Ishikawa (cell line): Measurements from ENCODE around the gene FLYWCH1.

Experiments
- CEBPB ChIP-seq: IDR thresholded peaks from 2 replicates; pipeline ENCODE4 v1.6.1; 2012
- EGR1 ChIP-seq: IDR thresholded peaks from 2 replicates; pipeline ENCODE4 v1.6.1; 2012
- EP300 ChIP-seq: IDR thresholded peaks from 2 replicates; pipeline ENCODE4 v1.6.1; 2012; ENCODE audit warnings: borderline replicate concordance
- FOXM1 ChIP-seq: IDR thresholded peaks from 2 replicates; pipeline ENCODE4 v1.6.1; 2012; ENCODE audit warnings: low read depth, borderline replicate concordance
- NFIC ChIP-seq: IDR thresholded peaks from 2 replicates; pipeline ENCODE4 v1.6.1; 2012
- RAD21 ChIP-seq: IDR thresholded peaks from 2 replicates; pipeline ENCODE4 v1.6.1; 2012; ENCODE audit warnings: low read depth
- REST ChIP-seq: IDR thresholded peaks from 2 replicates; pipeline ENCODE4 v1.6.1; 2012; ENCODE audit warnings: low read depth, mild to moderate bottlenecking
- TAF1 ChIP-seq: IDR thresholded peaks from 2 replicates; pipeline ENCODE4 v1.6.1; 2012; ENCODE audit warnings: low read depth, mild to moderate bottlenecking
- TCF12 ChIP-seq: IDR thresholded peaks from 2 replicates; pipeline ENCODE4 v1.6.1; 2012; ENCODE audit warnings: low read depth
- YY1 ChIP-seq: IDR thresholded peaks from 2 replicates; pipeline ENCODE4 v1.6.1; 2012; ENCODE audit warnings: low read depth
- TF ChIP-seq, protein P1 (sequence below): IDR thresholded peaks from 2 replicates; pipeline ENCODE4 v1.6.1; 2012
- TF ChIP-seq, protein P2 (sequence below): IDR thresholded peaks from 2 replicates; pipeline ENCODE4 v1.6.1; 2012

DNA sequence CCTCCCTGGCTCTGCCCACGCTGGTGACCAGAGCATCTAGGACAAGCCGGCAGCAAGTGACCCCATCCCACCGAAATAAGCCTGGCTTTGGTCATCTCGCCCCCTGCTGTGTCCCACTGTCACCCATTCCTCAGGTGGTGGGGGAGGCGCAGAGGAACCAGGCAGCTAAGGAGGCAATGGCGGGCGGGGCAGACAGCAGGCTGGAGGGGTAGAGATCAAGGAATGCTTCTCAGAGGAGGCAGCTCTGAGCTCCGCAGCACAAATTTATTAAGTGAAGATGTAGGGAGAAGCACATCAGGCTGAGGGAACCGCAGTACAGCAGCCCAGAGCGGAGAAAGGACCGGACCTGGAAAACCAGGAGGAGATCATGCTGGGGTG is 44.8 kb downstream of the FLYWCH1 start:
- TF ChIP-seq EP300 (no peak), RAD21 (no peak), FOXM1 (no peak), YY1 (no peak), EGR1 (no peak), TAF1 (no peak), CEBPB (no peak), TCF12 (no peak), NFIC (no peak), REST (no peak)
- TF ChIP-seq, protein P1, sequence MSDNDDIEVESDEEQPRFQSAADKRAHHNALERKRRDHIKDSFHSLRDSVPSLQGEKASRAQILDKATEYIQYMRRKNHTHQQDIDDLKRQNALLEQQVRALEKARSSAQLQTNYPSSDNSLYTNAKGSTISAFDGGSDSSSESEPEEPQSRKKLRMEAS, result no peak
- TF ChIP-seq, protein P2, sequence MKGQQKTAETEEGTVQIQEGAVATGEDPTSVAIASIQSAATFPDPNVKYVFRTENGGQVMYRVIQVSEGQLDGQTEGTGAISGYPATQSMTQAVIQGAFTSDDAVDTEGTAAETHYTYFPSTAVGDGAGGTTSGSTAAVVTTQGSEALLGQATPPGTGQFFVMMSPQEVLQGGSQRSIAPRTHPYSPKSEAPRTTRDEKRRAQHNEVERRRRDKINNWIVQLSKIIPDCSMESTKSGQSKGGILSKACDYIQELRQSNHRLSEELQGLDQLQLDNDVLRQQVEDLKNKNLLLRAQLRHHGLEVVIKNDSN, result no peak
